ENCODE results near the gene NUPR1.
"Not testable (repeated sequence)": the region's sequence is repeated elsewhere in the genome, so short reads cannot be mapped to it uniquely, and the experiment has no call there.

The NUPR1 gene

GRCh38 chr16:28483361-28483760 lies 55.4 kb downstream of the NUPR1 start:
- H3K4me1 ChIP-seq (ENCODE audit: control insufficient read depth in 2 of 2, insufficient read depth in 1 of 2, low read depth in 1 of 2, low read length in 2 of 2); H3K9ac ChIP-seq (ENCODE audit: low read depth, low read length, poor library complexity); H2BK12ac ChIP-seq (ENCODE audit: low read length); H3K9me3 ChIP-seq (replicated peaks in 1 of 2; ENCODE audit: control insufficient read depth in 2 of 2, insufficient read depth in 1 of 2, low read depth in 1 of 2, low read length in 2 of 2); H3K27me3 ChIP-seq (ENCODE audit: control insufficient read depth in 3 of 3, insufficient read depth in 3 of 3, low read depth in 1 of 3, low read length in 3 of 3); H3K14ac ChIP-seq (ENCODE audit: low read length); H3K4me2 ChIP-seq (ENCODE audit: insufficient read depth, low read length, poor library complexity, severe bottlenecking); H2AK5ac ChIP-seq (ENCODE audit: low read depth, low read length); H3K18ac ChIP-seq (ENCODE audit: low read length); H2BK120ac ChIP-seq (ENCODE audit: low read depth, low read length); DNase-seq (ENCODE audit: low spot score); H3K23ac ChIP-seq (ENCODE audit: low read depth, low read length, poor library complexity); H3K4ac ChIP-seq (ENCODE audit: low read length); H3K4me3 ChIP-seq (ENCODE audit: low read length in 2 of 2); H4K91ac ChIP-seq (ENCODE audit: low read depth, low read length, poor library complexity); H2AFZ ChIP-seq (ENCODE audit: low read length); H3K27ac ChIP-seq (replicated peaks; ENCODE audit: low read length); H4K8ac ChIP-seq (ENCODE audit: low read depth, low read length); H2BK15ac ChIP-seq (ENCODE audit: low read length); H2BK5ac ChIP-seq (ENCODE audit: low read length); H3K79me1 ChIP-seq (ENCODE audit: low read depth, low read length): not testable (repeated sequence)
- WGBS, 2 donors (ENCODE audit: extremely low coverage in 2 of 2, insufficient read length in 2 of 2, insufficient replicate concordance in 1 of 2) = no CpG with 5 or more reads among the region's 5 CpGs
- H3K36me3 ChIP-seq (replicated peaks in 1 of 2; ENCODE audit: control insufficient read depth in 2 of 2, insufficient read depth in 2 of 2, low read length in 2 of 2) = peaks cover 16 to 46% of the 10 kb centered on the region in 2 donors

All from neuronal stem cell (in vitro differentiated cells).